LNCAP (cell line): Measurements from ENCODE around the gene CASP10.
A peak's percentile ranks its signal among the peaks of the same experiment; 100 is the strongest.

Source experiments
- TF ChIP-seq, protein P1 (sequence below): fragments of 450-650 bp; IDR thresholded peaks from 2 replicates; pipeline ENCODE4 v1.5.1; 2017; ENCODE audit warnings: mild to moderate bottlenecking

Gene CASP10, protein sequence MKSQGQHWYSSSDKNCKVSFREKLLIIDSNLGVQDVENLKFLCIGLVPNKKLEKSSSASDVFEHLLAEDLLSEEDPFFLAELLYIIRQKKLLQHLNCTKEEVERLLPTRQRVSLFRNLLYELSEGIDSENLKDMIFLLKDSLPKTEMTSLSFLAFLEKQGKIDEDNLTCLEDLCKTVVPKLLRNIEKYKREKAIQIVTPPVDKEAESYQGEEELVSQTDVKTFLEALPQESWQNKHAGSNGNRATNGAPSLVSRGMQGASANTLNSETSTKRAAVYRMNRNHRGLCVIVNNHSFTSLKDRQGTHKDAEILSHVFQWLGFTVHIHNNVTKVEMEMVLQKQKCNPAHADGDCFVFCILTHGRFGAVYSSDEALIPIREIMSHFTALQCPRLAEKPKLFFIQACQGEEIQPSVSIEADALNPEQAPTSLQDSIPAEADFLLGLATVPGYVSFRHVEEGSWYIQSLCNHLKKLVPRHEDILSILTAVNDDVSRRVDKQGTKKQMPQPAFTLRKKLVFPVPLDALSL

DNA sequence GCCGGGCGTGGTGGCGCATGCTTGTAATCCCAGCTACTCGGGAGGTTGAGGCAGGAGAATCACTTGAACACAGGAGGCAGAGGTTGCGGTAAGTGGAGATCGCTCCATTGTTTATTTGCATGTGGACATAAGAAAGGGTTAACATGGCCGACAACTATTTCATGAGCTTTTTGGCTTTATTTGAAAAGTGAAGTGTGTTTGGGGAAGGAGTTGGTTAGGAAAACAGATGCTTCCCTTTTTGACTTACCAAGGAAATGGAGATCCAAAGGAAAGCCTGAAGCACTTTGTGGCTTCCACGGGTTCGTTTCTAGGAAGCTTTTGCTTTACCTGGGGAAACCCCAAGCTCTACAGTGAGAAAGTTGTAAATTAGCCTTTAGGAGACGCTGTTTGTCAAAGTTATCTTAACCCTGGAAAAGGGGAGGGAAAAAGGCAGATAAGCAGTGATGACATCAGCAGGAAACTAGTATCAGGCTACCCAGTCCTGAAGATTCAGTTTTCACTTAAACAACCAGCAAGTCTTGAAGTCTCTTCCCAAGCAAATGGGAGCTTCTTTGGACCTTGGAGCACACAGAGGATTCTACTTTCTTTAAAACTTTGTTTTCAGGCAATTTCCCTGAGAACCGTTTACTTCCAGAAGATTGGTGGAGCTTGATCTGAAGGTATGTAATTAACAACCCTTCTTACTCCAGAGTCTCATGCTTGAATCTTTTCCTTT is at the start of gene CASP10:
CASP10 (plus strand) TSS at position 492 of the 715 bp plus-strand sequence. CDS start 2,637 bp downstream, outside the sequence.
- TF ChIP-seq, protein P1, sequence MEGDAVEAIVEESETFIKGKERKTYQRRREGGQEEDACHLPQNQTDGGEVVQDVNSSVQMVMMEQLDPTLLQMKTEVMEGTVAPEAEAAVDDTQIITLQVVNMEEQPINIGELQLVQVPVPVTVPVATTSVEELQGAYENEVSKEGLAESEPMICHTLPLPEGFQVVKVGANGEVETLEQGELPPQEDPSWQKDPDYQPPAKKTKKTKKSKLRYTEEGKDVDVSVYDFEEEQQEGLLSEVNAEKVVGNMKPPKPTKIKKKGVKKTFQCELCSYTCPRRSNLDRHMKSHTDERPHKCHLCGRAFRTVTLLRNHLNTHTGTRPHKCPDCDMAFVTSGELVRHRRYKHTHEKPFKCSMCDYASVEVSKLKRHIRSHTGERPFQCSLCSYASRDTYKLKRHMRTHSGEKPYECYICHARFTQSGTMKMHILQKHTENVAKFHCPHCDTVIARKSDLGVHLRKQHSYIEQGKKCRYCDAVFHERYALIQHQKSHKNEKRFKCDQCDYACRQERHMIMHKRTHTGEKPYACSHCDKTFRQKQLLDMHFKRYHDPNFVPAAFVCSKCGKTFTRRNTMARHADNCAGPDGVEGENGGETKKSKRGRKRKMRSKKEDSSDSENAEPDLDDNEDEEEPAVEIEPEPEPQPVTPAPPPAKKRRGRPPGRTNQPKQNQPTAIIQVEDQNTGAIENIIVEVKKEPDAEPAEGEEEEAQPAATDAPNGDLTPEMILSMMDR = peak; percentile 27; the same call in 1 of the 2 replicates

DNA sequence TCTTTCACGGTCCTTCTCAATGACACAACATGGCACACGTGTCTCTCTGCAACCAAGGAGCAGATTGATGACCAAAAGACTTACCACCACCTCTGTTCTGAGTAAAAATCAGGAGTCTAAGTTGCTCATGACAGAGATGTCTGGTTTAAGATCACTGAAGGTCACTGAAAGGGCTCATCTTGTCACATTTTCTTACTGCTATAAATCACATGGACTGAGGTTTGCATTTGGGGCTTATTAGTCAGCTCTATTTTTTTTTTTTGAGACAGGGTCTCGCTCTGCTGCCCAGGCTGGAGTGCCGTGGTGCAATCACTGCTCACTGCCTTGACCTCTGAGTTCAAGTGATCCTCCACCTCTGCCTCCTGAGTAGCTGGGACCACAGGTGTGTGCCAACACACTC is 47.6 kb upstream of the CASP10 start:
- TF ChIP-seq, protein P1 = no peak

DNA sequence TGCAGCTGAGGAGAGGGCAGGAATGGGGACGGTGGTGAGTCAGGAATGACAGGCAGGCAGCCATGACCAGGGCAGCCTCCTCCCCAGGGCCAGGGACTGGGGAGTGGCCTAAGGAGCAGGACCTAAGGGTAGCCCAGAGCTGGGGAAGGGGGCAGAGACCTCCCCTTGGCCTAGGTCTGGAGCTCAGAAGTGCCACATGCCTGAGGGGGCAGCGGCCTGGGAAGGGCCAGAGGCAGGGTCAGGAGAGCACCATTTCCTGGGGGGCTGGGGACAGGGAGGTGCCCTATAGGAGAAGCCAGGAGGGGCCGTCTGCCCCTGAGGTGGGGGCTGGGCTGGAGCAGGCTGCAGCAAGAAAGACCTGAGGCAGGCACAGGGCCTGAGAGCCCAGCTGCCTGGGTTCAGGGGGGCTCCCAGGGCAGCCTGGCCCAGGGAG is 46.0 kb upstream of the CASP10 start:
- TF ChIP-seq, protein P1 = no peak

DNA sequence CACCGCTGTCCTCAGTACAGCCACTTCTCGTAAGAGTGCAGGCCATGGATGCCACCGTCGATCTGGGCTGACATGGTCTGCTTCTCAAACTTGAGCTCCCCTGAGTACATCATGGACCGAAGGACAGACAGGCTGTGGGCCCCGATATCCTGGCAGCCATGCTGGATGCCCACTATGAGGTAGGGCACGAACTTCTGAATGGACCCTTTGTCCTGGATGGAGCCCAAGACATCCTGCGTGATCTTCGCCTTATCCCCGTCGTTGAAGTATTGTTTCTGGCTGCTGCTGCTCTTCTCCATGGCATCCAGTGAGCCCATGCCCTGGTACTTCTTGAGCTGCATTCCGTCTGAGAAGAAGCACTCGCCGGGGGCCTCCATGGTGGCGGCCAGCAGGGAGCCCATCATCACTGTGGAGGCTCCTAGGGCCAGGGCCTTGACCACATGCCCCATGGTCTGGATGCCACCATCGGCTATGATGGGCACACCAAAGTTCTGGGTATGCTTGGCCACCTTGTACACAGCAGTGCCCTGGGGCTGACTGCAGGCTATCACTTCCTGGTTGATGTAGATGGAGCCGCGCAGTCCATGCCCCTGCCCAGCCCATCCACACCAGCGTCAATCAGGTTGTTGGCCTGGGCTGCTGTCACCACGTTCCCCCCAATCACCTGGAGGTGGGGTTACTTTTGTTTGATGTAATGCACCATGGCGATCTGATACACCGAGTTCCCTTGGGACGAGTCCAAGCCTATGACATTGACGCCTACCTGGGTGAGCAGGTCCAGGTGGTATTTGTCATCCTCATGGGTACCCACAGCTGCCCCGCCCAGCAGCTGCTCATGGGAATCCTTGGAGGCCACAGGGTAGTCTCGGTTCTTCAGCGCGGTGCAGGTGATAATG is 45.2 kb upstream of the CASP10 start:
- TF ChIP-seq, protein P1 = no peak

DNA sequence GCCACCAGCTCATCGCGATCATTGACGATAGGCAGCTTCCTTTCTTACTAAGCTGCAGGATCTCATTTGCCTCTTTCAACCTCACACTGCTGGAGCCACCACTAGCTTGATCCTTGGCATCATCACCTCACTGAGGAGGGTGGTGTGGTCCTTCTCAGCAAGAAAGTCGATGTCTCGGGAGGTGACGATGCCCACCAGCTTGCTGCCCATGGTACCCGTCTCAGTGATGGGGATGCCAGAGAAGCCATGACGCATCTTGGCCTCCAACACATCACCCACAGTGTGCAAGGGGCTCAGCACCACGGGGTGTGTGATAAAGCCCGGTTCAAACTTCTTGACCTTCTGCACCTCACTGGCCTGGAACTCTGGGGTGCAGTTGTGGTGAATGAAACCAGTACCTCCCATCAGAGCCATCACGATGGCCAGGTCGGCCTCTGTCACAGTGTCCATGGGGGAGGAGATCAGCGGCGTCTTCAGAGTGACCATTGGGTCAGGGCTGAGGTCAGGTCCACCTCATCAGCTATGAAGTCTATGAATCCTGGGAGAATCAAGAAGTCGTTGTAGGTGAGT is 44.5 kb upstream of the CASP10 start:
- TF ChIP-seq, protein P1 = no peak

DNA sequence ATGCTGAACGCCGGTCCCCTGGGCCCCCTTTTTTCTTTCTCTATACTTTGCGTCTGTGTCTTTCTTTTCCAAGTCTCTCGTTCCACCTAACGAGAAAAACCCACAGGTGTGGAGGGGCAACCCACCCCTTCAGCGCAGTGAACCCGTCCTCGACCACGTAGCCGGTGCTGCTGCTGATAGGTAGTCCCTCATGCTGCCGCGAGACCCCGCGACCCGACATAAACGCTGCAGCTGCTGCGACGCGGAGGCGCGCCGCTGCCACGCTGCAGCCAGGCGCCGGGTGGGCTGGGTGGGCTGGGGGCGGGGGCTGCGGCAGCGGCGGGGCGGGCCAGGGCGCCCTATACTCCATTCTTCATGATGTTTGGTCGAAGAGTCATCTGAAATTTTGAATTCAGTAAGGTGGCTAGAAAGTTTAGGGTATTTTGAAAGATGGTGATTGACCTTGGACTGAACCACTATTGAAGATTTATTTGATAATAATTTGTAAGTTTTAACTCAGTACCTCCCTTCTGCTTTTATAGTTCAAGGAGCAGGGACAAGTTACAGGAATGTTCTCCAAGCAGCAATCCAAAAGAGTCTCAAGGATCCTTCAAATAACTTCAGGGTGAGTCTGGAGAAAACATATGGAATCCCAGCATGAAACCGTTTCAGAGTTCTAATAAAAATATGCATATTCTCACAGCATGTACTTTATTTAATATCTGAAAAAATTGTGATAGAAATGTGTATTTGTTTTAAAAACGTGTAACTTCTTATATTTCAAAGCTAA is 42.9 kb upstream of the CASP10 start:
- TF ChIP-seq, protein P1 = no peak
